Smooth muscle cell of the umbilical artery (primary cell): ENCODE results near the gene OR8A1. TPM values are rescaled to one million over a fixed set of nuclear protein-coding genes. Genes with fewer than 3 reads are reported as not detected.

Experiments
- total RNA-seq: library from RNA; depleted of rRNA; stranded (reverse); fragments of >200 nt; gene quantifications from 2 replicates; pipeline ENCODE4 v1.2.3, GENCODE V29; 2014

Gene OR8A1
- total RNA-seq = not detected in 2 replicates

GRCh38 chr11:124569697-124570096 lies at the start of gene OR8A1:
TSS of gene OR8A1 (plus strand) at chr11:124569997. CDS start at chr11:124570120, 123 bp downstream.

DNA sequence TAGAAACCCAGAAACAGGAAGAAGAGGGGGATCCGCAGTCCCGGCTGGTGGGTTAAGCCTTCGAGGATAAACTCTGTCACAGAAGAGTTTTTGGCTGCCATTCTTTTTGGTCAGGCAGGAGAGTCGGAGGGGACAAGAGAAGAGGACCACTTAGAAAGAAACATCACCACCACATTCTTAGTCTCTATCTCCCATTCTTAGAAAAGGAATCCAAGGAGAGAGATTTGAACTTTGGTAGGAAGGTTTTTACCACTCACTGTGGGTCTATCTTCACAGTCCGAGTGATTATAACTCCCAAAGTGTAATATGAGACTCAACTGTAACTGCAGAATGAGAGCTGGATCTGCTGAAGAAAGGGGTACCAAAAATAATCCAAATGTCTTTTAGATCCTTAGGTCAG lies 26.2 kb upstream of the OR8A1 start, which contains the start of gene OR8B12:
Gene OR8B12, minus strand, starts transcription at position 101 of the 400 bp plus-strand sequence. Its CDS starts 0 bp downstream, at position 101.

GRCh38 chr11:124611064-124611463 lies 41.3 kb downstream of the OR8A1 start, which contains the start of gene PANX3:
TSS of gene PANX3 (plus strand) at chr11:124611428. CDS start at chr11:124611557, 129 bp downstream.

Other genes with a start within 250 kb of the OR8A1 start
- gene OR8D2, start 249.8 kb upstream of the OR8A1 start, total RNA-seq = not detected in 2 replicates
- not detected in 2 replicates for gene OR8B2, start 185.5 kb upstream of the OR8A1 start, total RNA-seq
- not detected in 2 replicates for gene OR8B3, start 171.0 kb upstream of the OR8A1 start, total RNA-seq
- gene OR8B4, start 145.1 kb upstream of the OR8A1 start, total RNA-seq = not detected in 2 replicates
- gene OR8B8, start 124.3 kb upstream of the OR8A1 start, total RNA-seq = not detected in 2 replicates
- gene OR8B12, start 26.3 kb upstream of the OR8A1 start, total RNA-seq = not detected in 2 replicates
- gene PANX3, start 41.4 kb downstream of the OR8A1 start, total RNA-seq = not detected in 2 replicates
- 26.7 and 29.4 TPM in 2 replicates for gene TBRG1, start 52.9 kb downstream of the OR8A1 start, total RNA-seq
- gene SIAE, start 103.7 kb downstream of the OR8A1 start, total RNA-seq = 17.5 and 18.3 TPM in 2 replicates
- gene SPA17, start 103.9 kb downstream of the OR8A1 start, total RNA-seq = 5.0 and 8.1 TPM in 2 replicates
- gene NRGN, start 169.9 kb downstream of the OR8A1 start, total RNA-seq = 0.28 TPM in 1 of 2 replicates, not detected in the other
- not detected in 2 replicates for gene VSIG2, start 182.3 kb downstream of the OR8A1 start, total RNA-seq
- 0.30 and 0.37 TPM in 2 replicates for gene ESAM, start 192.3 kb downstream of the OR8A1 start, total RNA-seq
- gene MSANTD2, start 230.4 kb downstream of the OR8A1 start, total RNA-seq = 8.3 and 12.0 TPM in 2 replicates